HG02763 (cell line): ENCODE measurements around the gene UCK2.
"Not testable (repeated sequence)": the region's sequence is repeated elsewhere in the genome, so short reads cannot be mapped to it uniquely, and the experiment has no call there.

Source experiments
- ATAC-seq: cut with Tn5 transposase; IDR thresholded peaks from one replicate; pipeline ENCODE4 v1.9.1; 2021; ENCODE audit warnings: mild to moderate bottlenecking, moderate library complexity; ENCODE audit not compliant: unreplicated experiment

UCK2 gene

GRCh38 chr1:165827268-165828102 is at the start of gene UCK2:
UCK2 (plus strand) TSS chr1:165827614; CDS start chr1:165827834, 220 bp downstream.
- ATAC-seq: peak; percentile 61

- not testable (repeated sequence) for ATAC-seq
Measured at GRCh38 chr1:165778197-165778596, 49.2 kb upstream of the UCK2 start.

- ATAC-seq: not testable (repeated sequence)
Measured at GRCh38 chr1:165783519-165783918, 43.9 kb upstream of the UCK2 start.

GRCh38 chr1:165787741-165788140 is 39.7 kb upstream of the UCK2 start:
- ATAC-seq: no peak

GRCh38 chr1:165793951-165794350 is 33.5 kb upstream of the UCK2 start:
- ATAC-seq: no peak

- no peak for ATAC-seq
Measured at GRCh38 chr1:165795894-165796293, 31.5 kb upstream of the UCK2 start.

- no peak for ATAC-seq
Measured at GRCh38 chr1:165799387-165799786, 28.0 kb upstream of the UCK2 start.

- ATAC-seq: not testable (repeated sequence)
Measured at GRCh38 chr1:165804513-165804912, 22.9 kb upstream of the UCK2 start.

- no peak for ATAC-seq
Measured at GRCh38 chr1:165807613-165808012, 19.8 kb upstream of the UCK2 start.

- ATAC-seq: no peak
Measured at GRCh38 chr1:165815725-165816124, 11.7 kb upstream of the UCK2 start.

GRCh38 chr1:165816157-165816556 is 11.3 kb upstream of the UCK2 start:
- ATAC-seq: no peak

- no peak for ATAC-seq
Measured at GRCh38 chr1:165816826-165817497, 10.5 kb upstream of the UCK2 start.

- ATAC-seq: no peak
Measured at GRCh38 chr1:165823552-165824268, 3.7 kb upstream of the UCK2 start.

GRCh38 chr1:165824269-165824643 is 3.2 kb upstream of the UCK2 start:
- ATAC-seq: no peak

GRCh38 chr1:165826565-165827267 is 698 bp upstream of the UCK2 start:
- no peak for ATAC-seq

- ATAC-seq: peak; percentile 40
Measured at GRCh38 chr1:165828103-165828668, 772 bp downstream of the UCK2 start.

GRCh38 chr1:165828669-165829329 is 1.4 kb downstream of the UCK2 start:
- ATAC-seq: peak; percentile 7

- no peak for ATAC-seq
Measured at GRCh38 chr1:165829888-165830287, 2.5 kb downstream of the UCK2 start.

GRCh38 chr1:165831146-165831545 is 3.7 kb downstream of the UCK2 start:
- no peak for ATAC-seq

GRCh38 chr1:165832902-165833301 is 5.5 kb downstream of the UCK2 start:
- ATAC-seq: no peak
